Pancreas (tissue), 10 donors: ENCODE results near the gene KCNIP1. TPM values are rescaled to one million over a fixed set of nuclear protein-coding genes. Genes with fewer than 3 reads are reported as not detected.

Experiments used
- ATAC-seq, 4 donors: fragments of 200-7000 bp; cut with Tn5 transposase; one replicate each; pipeline versions ENCODE4 v1.8.0 to v1.9.1; 2020; ENCODE audit warnings: mild to moderate bottlenecking in 4 of 4, moderate library complexity in 4 of 4
- DNase-seq, 6 donors: peaks; one replicate each; pipeline ENCODE4 v3.0.0-alpha.2; 2020
- FAIRE-seq: peaks from 2 replicates; lab custom pipeline; 2012; peaks lifted over from hg19 to GRCh38; lab: Jason Lieb, UNC
- H3K27ac ChIP-seq, 4 donors: fragments of 200-600 bp; sonication (generic); 1 replicate in 3 of 4; 2 replicates in 1 of 4; pipeline versions ENCODE4 v1.5.0 to v1.8.0; 2020
- H3K27me3 ChIP-seq, 4 donors: fragments of 200-600 bp; one replicate each; pipeline ENCODE4 v1.8.0; 2021
- H3K36me3 ChIP-seq, 3 donors: fragments of 200-600 bp; sonication (generic) in 1 of 3; one replicate each; pipeline versions ENCODE4 v1.5.0 to v1.8.0; 2020 to 2021
- H3K4me1 ChIP-seq, 3 donors: fragments of 200-600 bp; one replicate each; pipeline ENCODE4 v1.8.0; 2021
- H3K4me3 ChIP-seq, 4 donors: fragments of 200-600 bp; sonication (generic) in 2 of 4; one replicate each; pipeline versions ENCODE4 v1.5.0 to v1.8.0; 2020 to 2021
- H3K9me3 ChIP-seq, 4 donors: fragments of 200-600 bp; one replicate each; pipeline ENCODE4 v1.8.0; 2021
- CTCF ChIP-seq, 4 donors: fragments of 200-600 bp; sonication (generic) in 3 of 4; IDR thresholded peaks; one replicate each; pipeline versions ENCODE4 v1.5.0 to v1.8.0; 2021; ENCODE audit warnings: antibody characterized with exemption in 4 of 4
- WGBS, 2 donors: extraction: QIAGEN DNeasy Blood & Tissue Kit; methylation state at CpG; one replicate each; pipeline ENCODE4 v1.1.7; 2013; 5-methylcytosine and 5-hydroxymethylcytosine counted together
- intact Hi-C, 3 donors: fragments of 100-400 bp; cut with DNase I; formaldehyde crosslinking; loops; one replicate each; pipeline versions ENCODE4 v1.11.1 to v1.14.2; 2022
- polyA plus RNA-seq, 2 donors: library from polyadenylated mRNA; stranded (reverse); fragments of 200-250 nt; gene quantifications; one replicate each; pipeline ENCODE4 v1.2.3, GENCODE V29; 2013
- total RNA-seq, 6 donors: library from RNA; stranded (reverse); fragmentation: NEBNext Ultra II Directional in 4 of 6; extraction: Animal tissue kit (Norgen Biotek cat#: 25700) in 4 of 6; gene quantifications; one replicate each; pipeline versions ENCODE4 v1.2.1 to v1.2.4, GENCODE V29; 2021 to 2023
- donor health status: healthy with polysubstance abuse.
- donor health status: DM: no; HTN: no; CAD: no; lungs with moderate emphysema.
- donor health status: DM: no; HTN: no; CAD: no.
- donor health status: control.
- donor health status: control.
- donor health status: Bipolar disorder and iron deficiency.
- donor health status: DM: yes; HTN: yes; CAD: no.
- donor health status: DM: no; HTN: no; CAD: no.
- donor health status: DM: no; HTN: no; CAD: no.
- donor health status: DM: yes; HTN: yes; CAD: no.

KCNIP1 gene
- total and polyA plus RNA-seq, 8 donors: 0.31 to 10.3 (median 1.1) TPM

- H3K9me3 ChIP-seq: no peaks in the 10 kb centered on the region
- no peaks in the 10 kb centered on the region for H3K4me1 ChIP-seq
- intact Hi-C loops: loop anchor here in 2 of 3 donors (5.0 to 10.0 kb wide), 2 partner anchors 190 to 192 kb away; no protein-coding TSS in a partner anchor
- H3K27ac ChIP-seq: no peak overlapping the region
- no peak for TF ChIP-seq CTCF (IDR thresholded peaks at IDR 0.05)
- H3K36me3 ChIP-seq: no peaks in the 10 kb centered on the region
- 76 to 78% methylated on average over 3 of the region's 3 CpGs for WGBS, 2 donors
- ATAC-seq: no peak
- FAIRE-seq: no peak
- H3K27me3 ChIP-seq: no peaks in the 10 kb centered on the region
- no peak overlapping the region for H3K4me3 ChIP-seq
- no peak for DNase-seq
Measured at GRCh38 chr5:170627271-170627670, 123.5 kb downstream of the KCNIP1 start.

- no peaks in the 10 kb centered on the region for H3K36me3 ChIP-seq
- no peak overlapping the region for H3K4me3 ChIP-seq
- DNase-seq (no peak), FAIRE-seq (no peak), ATAC-seq (no peak)
- WGBS, 2 donors: 84 to 87% methylated on average over 8 of the region's 8 CpGs
- no peak overlapping the region for H3K27ac ChIP-seq
- intact Hi-C loops: loop anchor here in 2 of 3 donors (5.0 to 10.0 kb wide), 2 partner anchors 191 to 193 kb away; no protein-coding TSS in a partner anchor
- H3K27me3 ChIP-seq: no peaks in the 10 kb centered on the region
- TF ChIP-seq CTCF (IDR thresholded peaks at IDR 0.05): no peak
- H3K9me3 ChIP-seq: no peaks in the 10 kb centered on the region
- H3K4me1 ChIP-seq: no peaks in the 10 kb centered on the region
Measured at GRCh38 chr5:170628028-170628427, 124.2 kb downstream of the KCNIP1 start.

GRCh38 chr5:170628691-170629565 is 125.1 kb downstream of the KCNIP1 start:
- DNase-seq (no peak), ATAC-seq (no peak), FAIRE-seq (no peak)
- no peak overlapping the region for H3K4me3 ChIP-seq
- H3K9me3 ChIP-seq: no peaks in the 10 kb centered on the region
- H3K4me1 ChIP-seq: no peaks in the 10 kb centered on the region
- intact Hi-C loops: loop anchor here in 2 of 3 donors (5.0 to 10.0 kb wide), 2 partner anchors 192 to 194 kb away; no protein-coding TSS in a partner anchor
- H3K36me3 ChIP-seq: no peaks in the 10 kb centered on the region
- H3K27ac ChIP-seq: no peak overlapping the region
- no peak for TF ChIP-seq CTCF (IDR thresholded peaks at IDR 0.05)
- 71% methylated on average over 19 of the region's 19 CpGs for WGBS, 2 donors
- no peaks in the 10 kb centered on the region for H3K27me3 ChIP-seq

DNA sequence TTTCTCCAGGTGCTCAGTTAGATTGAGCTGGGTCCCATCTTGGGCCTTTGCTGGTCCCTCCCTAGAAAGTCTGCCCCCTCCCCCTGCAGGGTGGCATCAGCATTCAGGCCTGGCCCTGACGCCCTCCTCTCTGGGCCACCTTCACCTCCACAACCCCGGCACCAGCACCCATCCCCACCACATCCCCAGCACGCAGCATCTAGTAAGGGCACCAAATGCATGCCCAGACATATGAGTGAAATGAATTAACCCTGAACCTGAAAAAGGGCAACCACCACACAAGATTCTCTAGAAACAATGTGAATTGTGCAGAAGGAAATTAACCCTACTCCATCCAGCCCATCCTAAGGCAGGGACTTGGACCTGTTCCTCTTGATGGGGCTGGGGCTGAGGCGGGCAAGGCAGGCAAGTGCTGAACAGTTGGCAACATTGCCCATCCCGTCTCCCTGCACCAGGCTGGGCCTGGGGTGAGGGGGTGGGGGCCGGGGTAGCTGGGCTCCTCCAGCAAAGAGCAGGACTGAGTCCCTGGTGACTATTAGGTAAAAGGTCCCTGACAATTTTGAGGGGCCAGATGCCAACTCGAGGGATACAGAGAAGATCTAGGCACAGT is 125.9 kb downstream of the KCNIP1 start:
- Histone ChIP-seq H3K9me3 (no peaks in the 10 kb centered on the region), H3K27me3 (no peaks in the 10 kb centered on the region), H3K27ac (no peak overlapping the region), H3K4me3 (no peak overlapping the region), H3K36me3 (no peaks in the 10 kb centered on the region), H3K4me1 (no peaks in the 10 kb centered on the region)
- ATAC-seq (no peak), DNase-seq (no peak), FAIRE-seq (no peak)
- WGBS, 2 donors: 60 to 75% methylated on average over 7 of the region's 7 CpGs
- intact Hi-C loops: loop anchor here (5.0 to 10.0 kb wide), 3 partner anchors 165 to 195 kb away; no protein-coding TSS in a partner anchor
- TF ChIP-seq CTCF (IDR thresholded peaks at IDR 0.05): no peak
